ENCODE results near the gene FAM120B.

DNA sequence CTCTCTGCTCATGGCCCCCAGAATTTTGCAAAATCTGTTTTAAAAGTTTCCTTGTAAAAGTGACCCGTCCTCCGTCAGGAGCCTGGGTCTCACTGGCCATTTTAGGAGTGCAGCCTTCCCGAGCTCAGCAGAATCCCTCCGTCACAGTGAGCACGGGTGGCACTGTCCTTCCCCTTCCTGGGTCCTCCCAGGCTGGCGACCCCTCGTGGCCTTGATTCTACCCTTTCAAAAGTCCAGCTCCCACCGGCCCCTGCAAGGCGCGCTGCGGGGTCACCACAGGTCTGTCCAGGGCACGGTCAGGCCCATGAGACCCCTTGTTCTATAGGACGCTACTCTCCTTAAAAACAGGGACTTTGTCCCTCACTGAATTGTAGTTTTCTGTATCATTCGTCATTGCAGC is 133.9 kb downstream of the FAM120B start:
- TF ChIP-seq, protein P1, sequence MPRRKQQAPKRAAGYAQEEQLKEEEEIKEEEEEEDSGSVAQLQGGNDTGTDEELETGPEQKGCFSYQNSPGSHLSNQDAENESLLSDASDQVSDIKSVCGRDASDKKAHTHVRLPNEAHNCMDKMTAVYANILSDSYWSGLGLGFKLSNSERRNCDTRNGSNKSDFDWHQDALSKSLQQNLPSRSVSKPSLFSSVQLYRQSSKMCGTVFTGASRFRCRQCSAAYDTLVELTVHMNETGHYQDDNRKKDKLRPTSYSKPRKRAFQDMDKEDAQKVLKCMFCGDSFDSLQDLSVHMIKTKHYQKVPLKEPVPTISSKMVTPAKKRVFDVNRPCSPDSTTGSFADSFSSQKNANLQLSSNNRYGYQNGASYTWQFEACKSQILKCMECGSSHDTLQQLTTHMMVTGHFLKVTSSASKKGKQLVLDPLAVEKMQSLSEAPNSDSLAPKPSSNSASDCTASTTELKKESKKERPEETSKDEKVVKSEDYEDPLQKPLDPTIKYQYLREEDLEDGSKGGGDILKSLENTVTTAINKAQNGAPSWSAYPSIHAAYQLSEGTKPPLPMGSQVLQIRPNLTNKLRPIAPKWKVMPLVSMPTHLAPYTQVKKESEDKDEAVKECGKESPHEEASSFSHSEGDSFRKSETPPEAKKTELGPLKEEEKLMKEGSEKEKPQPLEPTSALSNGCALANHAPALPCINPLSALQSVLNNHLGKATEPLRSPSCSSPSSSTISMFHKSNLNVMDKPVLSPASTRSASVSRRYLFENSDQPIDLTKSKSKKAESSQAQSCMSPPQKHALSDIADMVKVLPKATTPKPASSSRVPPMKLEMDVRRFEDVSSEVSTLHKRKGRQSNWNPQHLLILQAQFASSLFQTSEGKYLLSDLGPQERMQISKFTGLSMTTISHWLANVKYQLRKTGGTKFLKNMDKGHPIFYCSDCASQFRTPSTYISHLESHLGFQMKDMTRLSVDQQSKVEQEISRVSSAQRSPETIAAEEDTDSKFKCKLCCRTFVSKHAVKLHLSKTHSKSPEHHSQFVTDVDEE (CRISPR knock-in tag; IDR thresholded peaks at IDR 0.05): no peak
- no peak for TF ChIP-seq POU6F1 (CRISPR knock-in tag; IDR thresholded peaks at IDR 0.05; ENCODE audit: borderline replicate concordance, low read depth)
- TF ChIP-seq ISL1 (CRISPR knock-in tag; IDR thresholded peaks at IDR 0.05): no peak
